DMS79 (cell line): ENCODE measurements around the gene SLCO4A1.

ENCODE experiments used
- DNase-seq: peaks from one replicate; lab custom pipeline; 2025; lab: John Stamatoyannopoulos, UW

The SLCO4A1 gene

GRCh38 chr20:62652894-62653305 lies 10.6 kb downstream of the SLCO4A1 start:
- no peak for DNase-seq

GRCh38 chr20:62653373-62653772 lies 11.1 kb downstream of the SLCO4A1 start:
- DNase-seq, result no peak

- DNase-seq, result no peak
These were observed 11.8 kb downstream of the SLCO4A1 start for GRCh38 chr20:62653951-62654685.

GRCh38 chr20:62655282-62656196 lies 13.2 kb downstream of the SLCO4A1 start:
- no peak for DNase-seq

GRCh38 chr20:62656197-62656918 lies 14.1 kb downstream of the SLCO4A1 start:
- no peak for DNase-seq

- DNase-seq, result no peak
These were observed 14.8 kb downstream of the SLCO4A1 start for GRCh38 chr20:62656919-62657588.

GRCh38 chr20:62657589-62657942 lies 15.3 kb downstream of the SLCO4A1 start:
- DNase-seq, result no peak

GRCh38 chr20:62657956-62658355 lies 15.7 kb downstream of the SLCO4A1 start:
- no peak for DNase-seq

- DNase-seq, result no peak
These were observed 16.4 kb downstream of the SLCO4A1 start for GRCh38 chr20:62658593-62659178.

GRCh38 chr20:62659488-62660239 lies 17.4 kb downstream of the SLCO4A1 start:
- no peak for DNase-seq

- no peak for DNase-seq
These were observed 17.9 kb downstream of the SLCO4A1 start for GRCh38 chr20:62660240-62660615.

- DNase-seq, result no peak
These were observed 18.5 kb downstream of the SLCO4A1 start for GRCh38 chr20:62660768-62661167.

GRCh38 chr20:62661647-62662046 lies 19.3 kb downstream of the SLCO4A1 start:
- no peak for DNase-seq

- no peak for DNase-seq
These were observed 20.1 kb downstream of the SLCO4A1 start for GRCh38 chr20:62662422-62662821.

GRCh38 chr20:62663145-62664018 lies 21.1 kb downstream of the SLCO4A1 start:
- no peak for DNase-seq

- no peak for DNase-seq
These were observed 22.0 kb downstream of the SLCO4A1 start for GRCh38 chr20:62664019-62664971.

- DNase-seq, result no peak
These were observed 23.0 kb downstream of the SLCO4A1 start for GRCh38 chr20:62665153-62665754.
